ENCODE measurements around the gene CSF3R.
"Not testable (repeated sequence)": the region's sequence is repeated elsewhere in the genome, so short reads cannot be mapped to it uniquely, and the experiment has no call there.

DNA sequence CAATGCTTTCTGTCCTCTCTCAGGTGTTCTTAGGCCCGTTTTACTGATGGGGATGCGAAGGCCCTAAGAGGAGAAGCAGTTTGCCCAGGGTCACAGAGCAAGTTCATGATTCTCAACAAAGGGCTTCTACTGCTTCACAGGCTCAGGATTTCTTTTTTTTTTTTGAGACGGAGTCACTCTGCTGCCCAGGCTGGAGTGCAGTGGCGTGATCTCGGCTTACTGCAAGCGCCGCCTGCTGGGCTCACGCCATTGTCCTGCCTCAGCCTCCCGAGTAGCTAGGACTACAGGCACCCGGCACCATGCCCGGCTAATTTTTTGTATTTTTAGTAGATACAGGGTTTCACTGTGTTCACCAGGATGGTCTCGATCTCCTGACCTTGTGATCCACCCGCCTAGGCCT, 5.1 kb downstream of the CSF3R start:
- TF ChIP-seq, protein P1, sequence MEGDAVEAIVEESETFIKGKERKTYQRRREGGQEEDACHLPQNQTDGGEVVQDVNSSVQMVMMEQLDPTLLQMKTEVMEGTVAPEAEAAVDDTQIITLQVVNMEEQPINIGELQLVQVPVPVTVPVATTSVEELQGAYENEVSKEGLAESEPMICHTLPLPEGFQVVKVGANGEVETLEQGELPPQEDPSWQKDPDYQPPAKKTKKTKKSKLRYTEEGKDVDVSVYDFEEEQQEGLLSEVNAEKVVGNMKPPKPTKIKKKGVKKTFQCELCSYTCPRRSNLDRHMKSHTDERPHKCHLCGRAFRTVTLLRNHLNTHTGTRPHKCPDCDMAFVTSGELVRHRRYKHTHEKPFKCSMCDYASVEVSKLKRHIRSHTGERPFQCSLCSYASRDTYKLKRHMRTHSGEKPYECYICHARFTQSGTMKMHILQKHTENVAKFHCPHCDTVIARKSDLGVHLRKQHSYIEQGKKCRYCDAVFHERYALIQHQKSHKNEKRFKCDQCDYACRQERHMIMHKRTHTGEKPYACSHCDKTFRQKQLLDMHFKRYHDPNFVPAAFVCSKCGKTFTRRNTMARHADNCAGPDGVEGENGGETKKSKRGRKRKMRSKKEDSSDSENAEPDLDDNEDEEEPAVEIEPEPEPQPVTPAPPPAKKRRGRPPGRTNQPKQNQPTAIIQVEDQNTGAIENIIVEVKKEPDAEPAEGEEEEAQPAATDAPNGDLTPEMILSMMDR (IDR thresholded peaks at IDR 0.05; ENCODE audit: insufficient read depth, low read length) = not testable (repeated sequence)
- not testable (repeated sequence) for TF ChIP-seq GABPA (IDR thresholded peaks at IDR 0.05; ENCODE audit: low read depth); POLR2AphosphoS5 (IDR thresholded peaks at IDR 0.05; ENCODE audit: low read depth); SPI1 (IDR thresholded peaks at IDR 0.05; ENCODE audit: borderline replicate concordance, low read depth)
- TF ChIP-seq, protein P2, sequence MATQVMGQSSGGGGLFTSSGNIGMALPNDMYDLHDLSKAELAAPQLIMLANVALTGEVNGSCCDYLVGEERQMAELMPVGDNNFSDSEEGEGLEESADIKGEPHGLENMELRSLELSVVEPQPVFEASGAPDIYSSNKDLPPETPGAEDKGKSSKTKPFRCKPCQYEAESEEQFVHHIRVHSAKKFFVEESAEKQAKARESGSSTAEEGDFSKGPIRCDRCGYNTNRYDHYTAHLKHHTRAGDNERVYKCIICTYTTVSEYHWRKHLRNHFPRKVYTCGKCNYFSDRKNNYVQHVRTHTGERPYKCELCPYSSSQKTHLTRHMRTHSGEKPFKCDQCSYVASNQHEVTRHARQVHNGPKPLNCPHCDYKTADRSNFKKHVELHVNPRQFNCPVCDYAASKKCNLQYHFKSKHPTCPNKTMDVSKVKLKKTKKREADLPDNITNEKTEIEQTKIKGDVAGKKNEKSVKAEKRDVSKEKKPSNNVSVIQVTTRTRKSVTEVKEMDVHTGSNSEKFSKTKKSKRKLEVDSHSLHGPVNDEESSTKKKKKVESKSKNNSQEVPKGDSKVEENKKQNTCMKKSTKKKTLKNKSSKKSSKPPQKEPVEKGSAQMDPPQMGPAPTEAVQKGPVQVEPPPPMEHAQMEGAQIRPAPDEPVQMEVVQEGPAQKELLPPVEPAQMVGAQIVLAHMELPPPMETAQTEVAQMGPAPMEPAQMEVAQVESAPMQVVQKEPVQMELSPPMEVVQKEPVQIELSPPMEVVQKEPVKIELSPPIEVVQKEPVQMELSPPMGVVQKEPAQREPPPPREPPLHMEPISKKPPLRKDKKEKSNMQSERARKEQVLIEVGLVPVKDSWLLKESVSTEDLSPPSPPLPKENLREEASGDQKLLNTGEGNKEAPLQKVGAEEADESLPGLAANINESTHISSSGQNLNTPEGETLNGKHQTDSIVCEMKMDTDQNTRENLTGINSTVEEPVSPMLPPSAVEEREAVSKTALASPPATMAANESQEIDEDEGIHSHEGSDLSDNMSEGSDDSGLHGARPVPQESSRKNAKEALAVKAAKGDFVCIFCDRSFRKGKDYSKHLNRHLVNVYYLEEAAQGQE (IDR thresholded peaks at IDR 0.05; ENCODE audit: insufficient replicate concordance, low read depth) = not testable (repeated sequence)
